Measurements from ENCODE around the gene RXRA.

The RXRA gene

DNA sequence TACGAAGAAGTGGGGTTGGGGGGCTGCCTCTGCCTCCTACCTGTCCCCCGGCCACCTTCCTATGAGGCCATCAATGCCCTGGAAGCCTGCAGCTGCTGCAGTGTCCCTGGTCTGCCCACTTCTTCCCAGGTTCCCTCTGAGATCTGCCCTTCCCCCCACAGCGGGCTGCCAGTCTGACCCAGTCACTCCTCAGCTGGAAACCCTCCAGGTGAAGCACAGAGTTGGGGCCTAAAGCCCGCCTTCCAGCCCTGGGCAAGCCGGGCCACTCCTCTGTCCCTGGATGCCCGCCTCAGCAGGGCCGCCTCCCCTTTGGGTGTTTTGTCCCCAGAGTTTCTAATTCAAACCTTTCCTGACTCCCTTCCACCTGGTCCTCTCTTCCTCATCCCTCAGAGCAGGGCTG is 137.0 kb downstream of the RXRA start:
- H3K36me3 ChIP-seq (ENCODE audit: control insufficient read depth, low read depth, low read length) = no peaks in the 10 kb centered on the region
- no peaks in the 10 kb centered on the region for H3K27me3 ChIP-seq (ENCODE audit: control insufficient read depth, insufficient read depth, low read length)
- H3K27ac ChIP-seq (ENCODE audit: low read length) = no peak overlapping the region
- H3K4me1 ChIP-seq (ENCODE audit: control insufficient read depth, low read depth, low read length) = no peaks in the 10 kb centered on the region
- no peak overlapping the region for H3K9ac ChIP-seq (ENCODE audit: low read length)
- no peaks in the 10 kb centered on the region for H3K9me3 ChIP-seq (ENCODE audit: control insufficient read depth, low read depth, low read length)
- no peak overlapping the region for H3K4me3 ChIP-seq (ENCODE audit: low read length)

DNA sequence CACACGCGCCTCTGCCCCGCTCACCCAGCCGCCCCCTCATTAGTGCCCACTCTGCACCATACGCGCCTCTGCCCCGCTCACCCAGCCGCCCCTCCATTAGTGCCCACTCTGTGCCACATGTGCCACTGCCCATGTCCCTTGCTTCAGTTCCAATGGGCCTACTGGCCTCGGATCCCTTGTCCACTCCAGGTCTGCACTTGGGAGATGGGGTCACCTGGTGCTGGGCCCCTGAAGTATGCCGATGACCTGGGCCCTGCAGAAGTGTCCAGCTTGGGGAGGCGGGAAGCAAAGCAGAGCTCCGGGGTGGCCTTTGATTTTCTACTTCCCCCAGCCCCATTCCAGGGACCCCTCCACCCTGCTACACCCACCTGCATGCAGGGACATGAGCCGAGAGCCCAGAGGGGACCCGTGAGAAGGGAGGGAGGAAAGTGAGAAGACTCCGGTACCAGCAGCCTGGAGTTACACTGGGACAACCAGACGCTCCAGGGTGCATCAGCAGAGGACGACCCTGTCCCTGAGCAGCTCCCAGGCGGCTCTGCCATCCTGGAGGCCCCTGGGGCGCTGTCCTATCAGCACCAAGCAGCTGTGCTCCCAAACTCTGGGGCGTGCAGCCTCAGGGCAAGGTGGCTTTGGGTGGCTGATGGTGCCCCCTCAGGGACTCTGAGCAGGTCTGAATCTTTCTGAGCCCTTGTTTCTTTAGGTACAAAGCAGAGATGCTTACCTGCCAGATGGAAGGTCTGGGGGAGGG is 140.8 kb downstream of the RXRA start:
- H3K27ac ChIP-seq (ENCODE audit: low read length) = no peak overlapping the region
- no peak overlapping the region for H3K4me3 ChIP-seq (ENCODE audit: low read length)
- no peaks in the 10 kb centered on the region for H3K4me1 ChIP-seq (ENCODE audit: control insufficient read depth, low read depth, low read length)

DNA sequence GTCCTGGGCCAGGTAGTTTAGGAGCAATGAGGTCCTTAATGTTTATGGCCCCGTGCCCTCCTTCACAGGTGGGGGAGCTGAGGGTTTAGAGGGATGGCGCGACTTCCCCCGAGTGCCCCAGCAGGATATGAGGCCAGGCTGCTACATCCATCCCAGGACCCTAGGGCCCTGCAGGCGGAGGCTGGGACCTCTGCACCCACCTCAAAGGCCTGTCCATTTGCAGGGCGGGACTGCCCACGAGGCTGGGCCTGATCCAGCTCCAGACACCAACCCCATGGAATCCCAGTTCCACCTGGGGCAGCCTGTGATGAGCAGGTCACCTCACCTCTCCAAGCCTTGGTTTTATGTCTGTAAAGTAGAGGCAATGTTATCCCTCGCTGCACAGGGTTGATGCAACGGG is 142.1 kb downstream of the RXRA start:
- Histone ChIP-seq H3K36me3 (ENCODE audit: control insufficient read depth, low read depth, low read length) (no peaks in the 10 kb centered on the region), H3K4me1 (ENCODE audit: control insufficient read depth, low read depth, low read length) (no peaks in the 10 kb centered on the region), H3K27ac (ENCODE audit: low read length) (no peak overlapping the region), H3K4me3 (ENCODE audit: low read length) (no peak overlapping the region), H3K27me3 (ENCODE audit: control insufficient read depth, insufficient read depth, low read length) (no peaks in the 10 kb centered on the region), H3K9me3 (ENCODE audit: control insufficient read depth, low read depth, low read length) (no peaks in the 10 kb centered on the region), H3K9ac (ENCODE audit: low read length) (no peak overlapping the region)

More for the DNA sequence above, 140.8 kb downstream of the RXRA start:
- Histone ChIP-seq H3K36me3 (ENCODE audit: control insufficient read depth, low read depth, low read length) (no peaks in the 10 kb centered on the region), H3K9me3 (ENCODE audit: control insufficient read depth, low read depth, low read length) (no peaks in the 10 kb centered on the region), H3K27me3 (ENCODE audit: control insufficient read depth, insufficient read depth, low read length) (no peaks in the 10 kb centered on the region), H3K9ac (ENCODE audit: low read length) (no peak overlapping the region)

DNA sequence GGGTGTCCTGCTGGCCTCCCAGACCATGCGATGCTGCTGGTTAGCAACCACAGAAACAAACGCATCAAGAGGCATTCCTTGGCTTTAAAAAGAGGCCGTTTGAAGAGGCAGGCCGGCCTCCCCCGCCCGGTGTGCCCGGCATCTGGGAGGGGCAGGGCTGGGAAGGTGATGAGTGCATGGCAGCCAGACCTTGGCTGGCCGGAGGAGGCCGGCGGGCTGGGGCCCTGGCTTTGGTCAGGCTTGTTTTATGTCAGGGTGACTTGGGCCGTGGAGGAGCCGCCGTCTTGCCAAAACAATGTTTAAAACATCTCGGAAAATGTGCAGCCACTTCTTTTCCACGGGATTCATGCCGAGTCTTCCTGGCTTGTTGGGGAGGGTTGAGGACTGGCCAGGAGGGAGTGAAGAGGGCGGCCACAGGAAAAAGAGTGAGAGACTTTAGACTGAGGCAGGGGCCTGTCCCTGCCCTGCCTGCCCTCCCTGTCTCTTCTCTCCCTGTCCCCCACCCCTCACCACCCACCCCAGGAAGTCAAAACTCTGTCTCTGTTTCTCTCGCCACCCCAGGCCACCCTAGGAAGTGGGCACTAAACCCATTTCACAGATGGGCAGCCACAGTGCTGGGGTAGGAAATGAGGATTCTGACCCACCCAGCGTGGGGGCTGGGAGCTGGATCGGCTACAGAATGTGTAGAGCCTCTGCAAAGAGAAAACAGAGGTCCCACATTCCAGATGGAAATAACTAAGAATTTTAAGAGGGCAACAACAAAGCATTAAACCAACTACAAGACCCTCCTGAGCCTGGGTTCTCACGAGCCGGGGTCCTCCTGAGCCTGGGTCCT is 143.0 kb downstream of the RXRA start:
- Histone ChIP-seq H3K9ac (ENCODE audit: low read length) (no peak overlapping the region), H3K36me3 (ENCODE audit: control insufficient read depth, low read depth, low read length) (no peaks in the 10 kb centered on the region), H3K9me3 (ENCODE audit: control insufficient read depth, low read depth, low read length) (no peaks in the 10 kb centered on the region), H3K27me3 (ENCODE audit: control insufficient read depth, insufficient read depth, low read length) (no peaks in the 10 kb centered on the region), H3K4me3 (ENCODE audit: low read length) (no peak overlapping the region), H3K4me1 (ENCODE audit: control insufficient read depth, low read depth, low read length) (no peaks in the 10 kb centered on the region), H3K27ac (ENCODE audit: low read length) (no peak overlapping the region)

DNA sequence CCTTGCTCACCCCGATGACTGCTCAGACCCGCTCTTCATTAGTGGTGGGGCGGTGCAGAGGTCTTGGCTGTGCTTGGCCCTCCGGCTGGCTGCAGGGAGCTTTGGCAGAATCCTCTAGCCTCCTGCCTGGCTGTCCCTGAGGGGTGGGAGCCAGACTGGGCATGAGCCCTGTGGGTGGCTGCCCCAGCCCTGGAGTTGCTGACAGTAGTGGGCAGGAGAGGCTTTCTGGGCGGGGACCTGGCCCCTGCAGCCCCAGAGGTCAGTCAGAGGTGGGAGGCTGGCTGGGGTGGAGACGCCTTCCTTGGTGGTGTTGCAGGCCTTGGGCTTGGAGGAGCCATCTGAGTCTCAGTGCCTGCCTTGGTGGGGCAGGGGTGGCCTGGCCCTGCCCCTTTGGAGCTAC is 146.0 kb downstream of the RXRA start:
- no peak overlapping the region for H3K27ac ChIP-seq (ENCODE audit: low read length)
- H3K9me3 ChIP-seq (ENCODE audit: control insufficient read depth, low read depth, low read length) = no peaks in the 10 kb centered on the region
- H3K4me1 ChIP-seq (ENCODE audit: control insufficient read depth, low read depth, low read length) = no peaks in the 10 kb centered on the region
- no peak overlapping the region for H3K4me3 ChIP-seq (ENCODE audit: low read length)
- no peaks in the 10 kb centered on the region for H3K27me3 ChIP-seq (ENCODE audit: control insufficient read depth, insufficient read depth, low read length)
- H3K36me3 ChIP-seq (ENCODE audit: control insufficient read depth, low read depth, low read length) = no peaks in the 10 kb centered on the region
- no peak overlapping the region for H3K9ac ChIP-seq (ENCODE audit: low read length)

DNA sequence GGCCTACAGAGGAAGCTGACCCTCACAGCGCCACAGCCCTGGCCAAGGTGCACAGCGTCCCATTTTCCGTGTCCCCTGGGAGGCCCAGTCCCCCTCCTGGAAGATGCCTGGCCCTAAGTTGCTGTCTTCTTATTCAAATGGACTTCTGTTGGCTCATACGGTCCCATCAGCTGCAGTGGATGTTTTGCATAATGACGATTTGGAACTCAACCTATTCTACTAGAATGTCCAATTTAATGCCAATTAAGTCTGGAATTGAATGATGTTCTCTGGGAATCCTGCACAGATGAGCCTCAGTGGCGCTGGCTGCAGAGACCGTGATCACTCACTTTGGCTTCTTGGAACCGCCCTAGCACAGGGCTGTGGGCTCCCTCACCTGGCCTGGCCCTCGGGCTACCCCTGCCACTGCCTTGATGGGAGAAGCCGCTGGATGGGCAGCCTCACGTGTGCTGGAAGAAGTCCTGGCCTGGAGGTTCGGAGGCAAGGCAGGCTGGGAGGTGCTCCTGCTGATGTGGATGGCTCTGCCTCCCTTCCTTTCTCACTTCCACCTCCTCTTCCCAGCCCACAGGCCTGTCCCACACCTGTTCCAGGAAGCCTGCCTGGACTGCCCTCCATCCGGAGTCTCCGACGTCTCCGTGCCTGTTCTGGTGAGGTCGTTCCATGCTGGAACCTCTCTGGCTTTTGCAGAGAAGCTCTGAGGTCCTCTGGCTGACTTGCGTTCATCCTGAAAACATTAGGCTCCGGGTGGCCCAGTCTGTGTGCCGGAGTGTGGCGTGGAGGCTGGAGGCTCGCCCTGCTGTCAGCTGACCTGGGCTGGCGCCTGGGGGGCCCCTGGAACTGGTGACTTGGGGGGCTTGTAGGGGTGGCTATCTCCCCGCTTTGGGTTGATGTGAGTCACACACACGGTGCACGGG is 147.1 kb downstream of the RXRA start:
- Histone ChIP-seq H3K27me3 (ENCODE audit: control insufficient read depth, insufficient read depth, low read length) (no peaks in the 10 kb centered on the region), H3K27ac (ENCODE audit: low read length) (no peak overlapping the region), H3K4me3 (ENCODE audit: low read length) (no peak overlapping the region), H3K4me1 (ENCODE audit: control insufficient read depth, low read depth, low read length) (no peaks in the 10 kb centered on the region), H3K9me3 (ENCODE audit: control insufficient read depth, low read depth, low read length) (no peaks in the 10 kb centered on the region), H3K9ac (ENCODE audit: low read length) (no peak overlapping the region), H3K36me3 (ENCODE audit: control insufficient read depth, low read depth, low read length) (no peaks in the 10 kb centered on the region)

DNA sequence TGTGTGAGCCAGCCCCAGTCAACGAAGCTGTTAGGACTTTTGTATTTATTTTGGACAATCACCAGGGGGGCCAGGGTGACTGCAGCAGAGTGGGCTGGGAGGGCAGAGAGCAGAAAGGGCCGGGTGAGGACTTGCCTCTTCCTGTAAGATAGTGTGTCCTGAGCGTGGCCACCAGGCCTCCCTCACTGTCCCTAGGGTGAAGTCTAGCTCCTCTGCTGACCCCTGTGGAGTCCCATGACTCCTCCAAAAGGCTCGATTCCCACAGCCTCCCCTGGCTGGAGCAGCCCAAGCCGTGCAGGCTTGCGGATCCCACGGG is 147.8 kb downstream of the RXRA start:
- H3K36me3 ChIP-seq (ENCODE audit: control insufficient read depth, low read depth, low read length) = no peaks in the 10 kb centered on the region
- no peaks in the 10 kb centered on the region for H3K27me3 ChIP-seq (ENCODE audit: control insufficient read depth, insufficient read depth, low read length)
- no peak overlapping the region for H3K4me3 ChIP-seq (ENCODE audit: low read length)
- H3K27ac ChIP-seq (ENCODE audit: low read length) = no peak overlapping the region
- H3K4me1 ChIP-seq (ENCODE audit: control insufficient read depth, low read depth, low read length) = no peaks in the 10 kb centered on the region
- no peak overlapping the region for H3K9ac ChIP-seq (ENCODE audit: low read length)
- H3K9me3 ChIP-seq (ENCODE audit: control insufficient read depth, low read depth, low read length) = no peaks in the 10 kb centered on the region

DNA sequence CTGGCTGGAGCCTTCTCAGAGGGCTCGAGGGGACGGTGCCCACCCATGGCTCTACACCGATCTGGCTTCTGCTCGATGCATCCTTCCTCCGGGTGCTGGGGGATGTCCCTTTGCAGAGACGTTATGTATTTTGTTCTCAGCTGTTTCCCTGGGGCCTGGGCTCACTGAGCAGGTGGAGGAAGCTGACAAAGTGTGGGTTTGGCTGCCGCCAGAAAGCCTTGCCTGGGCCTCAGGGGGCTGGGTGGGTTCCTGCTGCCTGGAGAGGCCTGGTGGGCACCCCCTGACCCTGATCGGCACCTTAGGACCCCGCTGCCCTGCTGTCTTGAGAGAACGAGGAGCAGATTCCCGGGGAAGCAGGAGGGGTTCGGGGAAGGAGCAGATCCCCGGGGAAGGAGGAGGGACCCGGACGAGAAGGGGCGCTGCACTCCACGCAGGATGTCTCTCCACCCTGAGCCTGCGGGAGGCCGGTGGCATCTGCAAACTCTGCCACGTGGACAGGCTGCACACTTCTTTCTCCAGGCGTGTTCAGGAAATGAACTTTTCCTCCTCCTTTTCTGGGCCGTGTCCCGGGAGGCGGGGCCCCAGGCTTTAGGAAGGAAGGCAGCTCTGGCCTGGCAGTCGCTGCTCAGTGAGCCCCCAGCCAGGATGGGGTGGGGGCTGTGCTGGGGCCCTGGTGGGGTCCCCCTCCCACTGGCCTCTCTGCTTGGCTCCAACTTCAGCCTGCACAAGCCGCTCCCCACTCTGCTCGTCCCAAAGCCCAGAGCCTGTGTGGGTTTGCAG is 148.9 kb downstream of the RXRA start:
- Histone ChIP-seq H3K27ac (ENCODE audit: low read length) (no peak overlapping the region), H3K4me3 (ENCODE audit: low read length) (no peak overlapping the region), H3K9me3 (ENCODE audit: control insufficient read depth, low read depth, low read length) (no peaks in the 10 kb centered on the region), H3K4me1 (ENCODE audit: control insufficient read depth, low read depth, low read length) (no peaks in the 10 kb centered on the region), H3K27me3 (ENCODE audit: control insufficient read depth, insufficient read depth, low read length) (no peaks in the 10 kb centered on the region), H3K36me3 (ENCODE audit: control insufficient read depth, low read depth, low read length) (no peaks in the 10 kb centered on the region), H3K9ac (ENCODE audit: low read length) (no peak overlapping the region)

DNA sequence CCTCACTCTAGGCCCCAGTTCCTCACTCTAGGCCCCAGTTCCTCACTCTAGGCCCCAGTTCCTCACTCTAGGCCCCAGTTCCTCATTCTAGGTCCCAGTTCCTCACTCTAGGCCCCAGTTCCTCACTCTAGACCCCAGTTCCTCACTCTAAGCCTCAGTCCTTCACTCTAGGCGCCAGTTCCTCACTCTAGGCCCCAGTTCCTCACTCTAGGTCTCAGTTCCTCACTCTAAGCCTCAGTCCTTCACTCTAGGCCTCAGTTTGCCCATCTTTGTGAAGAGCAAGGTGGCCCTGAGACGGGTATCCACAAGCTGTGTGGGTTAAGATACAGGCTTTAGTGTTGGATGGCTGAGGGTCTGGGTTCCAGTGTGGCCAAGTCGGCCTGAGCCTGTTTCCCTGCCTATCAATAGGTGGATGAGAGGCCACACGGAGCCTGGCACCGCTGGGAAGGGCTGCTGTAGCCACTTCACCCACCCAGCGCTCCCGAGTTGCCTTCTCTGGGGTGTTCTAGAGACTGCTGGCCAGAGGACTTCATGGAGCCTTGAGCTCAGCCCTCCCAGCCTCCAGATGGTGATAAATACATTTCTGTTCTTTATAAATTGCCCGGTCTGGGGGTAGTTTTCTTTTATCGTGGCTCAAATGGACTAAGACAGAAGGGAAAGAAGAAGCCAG is 150.2 kb downstream of the RXRA start:
- no peaks in the 10 kb centered on the region for H3K4me1 ChIP-seq (ENCODE audit: control insufficient read depth, low read depth, low read length)
- H3K4me3 ChIP-seq (ENCODE audit: low read length) = no peak overlapping the region
- no peaks in the 10 kb centered on the region for H3K36me3 ChIP-seq (ENCODE audit: control insufficient read depth, low read depth, low read length)
- no peaks in the 10 kb centered on the region for H3K9me3 ChIP-seq (ENCODE audit: control insufficient read depth, low read depth, low read length)
- H3K27me3 ChIP-seq (ENCODE audit: control insufficient read depth, insufficient read depth, low read length) = no peaks in the 10 kb centered on the region
- H3K27ac ChIP-seq (ENCODE audit: low read length) = no peak overlapping the region
- H3K9ac ChIP-seq (ENCODE audit: low read length) = no peak overlapping the region

DNA sequence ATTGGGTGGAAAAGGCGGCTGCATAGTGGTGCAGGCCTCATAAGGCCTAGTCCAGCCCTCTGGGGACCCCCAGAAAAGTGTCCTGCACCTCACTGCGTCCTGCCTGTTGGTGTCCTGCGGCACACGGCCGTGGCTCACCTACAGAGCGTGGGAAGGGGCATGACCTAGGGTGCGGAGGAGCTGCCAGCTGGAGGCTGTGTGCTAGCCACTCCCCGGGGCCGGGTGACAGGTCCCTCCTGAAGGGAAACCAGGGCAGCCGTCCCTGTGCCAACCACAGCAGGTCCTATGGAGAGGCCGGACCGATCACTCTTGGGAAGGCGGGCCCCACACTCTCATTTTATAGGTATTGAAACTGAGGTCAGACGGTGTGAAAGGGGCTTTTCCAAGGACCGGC is 150.7 kb downstream of the RXRA start:
- no peaks in the 10 kb centered on the region for H3K36me3 ChIP-seq (ENCODE audit: control insufficient read depth, low read depth, low read length)
- no peaks in the 10 kb centered on the region for H3K9me3 ChIP-seq (ENCODE audit: control insufficient read depth, low read depth, low read length)
- H3K27me3 ChIP-seq (ENCODE audit: control insufficient read depth, insufficient read depth, low read length) = no peaks in the 10 kb centered on the region
- no peak overlapping the region for H3K4me3 ChIP-seq (ENCODE audit: low read length)
- no peaks in the 10 kb centered on the region for H3K4me1 ChIP-seq (ENCODE audit: control insufficient read depth, low read depth, low read length)
- no peak overlapping the region for H3K9ac ChIP-seq (ENCODE audit: low read length)
- no peak overlapping the region for H3K27ac ChIP-seq (ENCODE audit: low read length)

All from iPS-18a (cell line).